Small intestine (tissue), 7 donors: Measurements from ENCODE around the gene KRTAP12-4. TPM values are rescaled to one million over a fixed set of nuclear protein-coding genes. Genes with fewer than 3 reads are reported as not detected.
A peak's percentile ranks its signal among the peaks of the same experiment; 100 is the strongest.

Experiments
- DNase-seq, 2 donors: peaks; one replicate each; pipeline versions ENCODE4 v3.0.0 to v3.0.0-alpha.2; 2013
- FAIRE-seq: peaks from 2 replicates; lab custom pipeline; 2012; peaks lifted over from hg19 to GRCh38; lab: Jason Lieb, UNC
- H3K27ac ChIP-seq, 3 donors: one replicate each; pipeline ENCODE4 v1.5.1; 2013; ENCODE audit warnings: low read length in 2 of 3, mild to moderate bottlenecking in 2 of 3, control low read depth in 1 of 3, inconsistent platforms in 1 of 3, low read depth in 1 of 3, moderate library complexity in 1 of 3
- H3K27me3 ChIP-seq, 3 donors: one replicate each; pipeline ENCODE4 v1.6.1; 2013; ENCODE audit warnings: low read length in 3 of 3, inconsistent platforms in 1 of 3; ENCODE audit not compliant: control insufficient read depth in 3 of 3, insufficient read depth in 3 of 3
- H3K36me3 ChIP-seq, 3 donors: one replicate each; pipeline ENCODE4 v1.6.1; 2013; ENCODE audit warnings: low read length in 3 of 3, inconsistent platforms in 1 of 3, low read depth in 1 of 3, mild to moderate bottlenecking in 1 of 3, moderate library complexity in 1 of 3; ENCODE audit not compliant: control insufficient read depth in 3 of 3, insufficient read depth in 2 of 3
- H3K4me1 ChIP-seq, 3 donors: one replicate each; pipeline ENCODE4 v1.6.1; 2013; ENCODE audit warnings: low read length in 2 of 3, inconsistent platforms in 1 of 3, low read depth in 1 of 3, mild to moderate bottlenecking in 1 of 3, moderate library complexity in 1 of 3; ENCODE audit not compliant: control insufficient read depth in 3 of 3, insufficient read depth in 2 of 3
- H3K4me3 ChIP-seq, 3 donors: one replicate each; pipeline ENCODE4 v1.5.1; 2013; ENCODE audit warnings: low read length in 3 of 3, control low read depth in 1 of 3, inconsistent platforms in 1 of 3, low read depth in 1 of 3, mild to moderate bottlenecking in 1 of 3, moderate library complexity in 1 of 3
- H3K9me3 ChIP-seq, 2 donors: one replicate each; pipeline ENCODE4 v1.6.1; 2013; ENCODE audit warnings: low read depth in 1 of 2, low read length in 1 of 2; ENCODE audit not compliant: control insufficient read depth in 2 of 2, insufficient read depth in 1 of 2
- WGBS, 3 donors: extraction: QIAGEN DNeasy Blood & Tissue Kit; methylation state at CpG; one replicate each; pipeline ENCODE4 v1.1.7; 2013; 5-methylcytosine and 5-hydroxymethylcytosine counted together
- polyA plus RNA-seq, 4 donors: library from polyadenylated mRNA; stranded (reverse) in 3 of 4; unstranded in 1 of 4; fragments of 200-250 nt in 3 of 4; fragments of 120-200 nt in 1 of 4; gene quantifications; one replicate each; pipeline versions ENCODE4 v1.2.1 to v1.2.3, GENCODE V29; 2013
- donor health status: healthy with polysubstance abuse.
- donor health status: control.
- donor health status: control.
- donor health status: Bipolar disorder and iron deficiency.
- donor health status: healthy.

Gene KRTAP12-4
- polyA plus RNA-seq, 4 donors: not detected

GRCh38 chr21:44656868-44657267, 2.4 kb upstream of the KRTAP12-4 start:
- no peak for FAIRE-seq
- Histone ChIP-seq H3K27me3 (no peaks in the 10 kb centered on the region), H3K4me1 (peaks cover 0 to 3% (median 0%) of the 10 kb centered on the region in 3 donors), H3K4me3 (no peak overlapping the region), H3K36me3 (no peaks in the 10 kb centered on the region), H3K9me3 (peaks cover 1 to 11% of the 10 kb centered on the region in 2 donors), H3K27ac (peak overlapping the region in 2 of 3 donors; percentile 50 to 83)
- no peak for DNase-seq
- whole genome bisulfite sequencing, 3 donors: 23 to 66% (median 29%) methylated on average over 1 of the region's 1 CpG

- 68 to 74% (median 69%) methylated on average over 17 of the region's 17 CpGs for WGBS, 3 donors
- peaks cover 0 to 3% (median 0%) of the 10 kb centered on the region in 3 donors for H3K4me1 ChIP-seq
- DNase-seq: no peak
- peaks cover 1 to 11% of the 10 kb centered on the region in 2 donors for H3K9me3 ChIP-seq
- H3K4me3 ChIP-seq: no peak overlapping the region
- H3K36me3 ChIP-seq: no peaks in the 10 kb centered on the region
- H3K27ac ChIP-seq: no peak overlapping the region
- no peak for FAIRE-seq
- H3K27me3 ChIP-seq: no peaks in the 10 kb centered on the region
Observed at GRCh38 chr21:44653656-44654575, 543 bp downstream of the KRTAP12-4 start.

GRCh38 chr21:44653123-44653522, 1.3 kb downstream of the KRTAP12-4 start:
- Histone ChIP-seq H3K27ac (no peak overlapping the region), H3K9me3 (peaks cover 1 to 11% of the 10 kb centered on the region in 2 donors), H3K4me3 (no peak overlapping the region), H3K27me3 (peaks cover 0 to 2% (median 0%) of the 10 kb centered on the region in 3 donors), H3K4me1 (peaks cover 0 to 2% (median 0%) of the 10 kb centered on the region in 3 donors), H3K36me3 (no peaks in the 10 kb centered on the region)
- FAIRE-seq (no peak), DNase-seq (no peak)
- WGBS, 3 donors: 45 to 70% (median 59%) methylated on average over 14 of the region's 14 CpGs

DNA sequence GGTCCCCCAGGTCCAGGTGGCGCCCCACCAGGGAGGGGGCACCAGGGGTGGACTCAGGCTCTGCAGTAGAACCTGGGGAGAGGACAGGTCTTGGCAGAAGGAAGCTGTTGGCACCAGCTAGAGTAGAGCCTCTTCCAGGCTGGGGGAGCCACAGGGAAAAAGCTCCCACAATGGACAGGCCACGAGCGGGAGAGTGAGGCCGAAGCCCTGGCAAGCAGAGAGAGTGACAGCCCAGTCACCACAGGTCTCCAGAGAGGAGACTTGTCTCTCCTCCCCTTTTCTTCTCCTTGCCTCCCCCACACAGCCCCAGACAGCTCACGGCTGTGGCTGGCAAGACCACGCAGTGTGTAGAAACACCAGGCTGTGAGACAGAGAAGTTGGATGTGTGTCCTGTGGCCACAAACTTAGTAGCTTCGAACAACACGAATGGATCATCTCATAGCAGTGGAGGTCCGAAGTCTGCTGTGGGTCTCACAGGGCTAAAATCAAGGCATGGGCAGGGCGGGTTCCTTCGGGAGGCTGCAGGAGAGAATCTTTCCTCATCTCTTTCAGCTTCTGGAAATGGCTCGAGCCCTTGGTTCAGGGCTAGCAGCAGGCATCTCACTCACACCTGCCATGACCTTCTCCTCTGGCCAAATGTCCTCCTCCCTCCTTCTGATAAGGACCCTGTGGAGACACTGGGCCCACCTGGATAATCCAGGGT, 3.3 kb downstream of the KRTAP12-4 start:
- no peak for FAIRE-seq
- no peaks in the 10 kb centered on the region for H3K4me1 ChIP-seq
- no peaks in the 10 kb centered on the region for H3K36me3 ChIP-seq
- no peak for DNase-seq
- no peak overlapping the region for H3K4me3 ChIP-seq
- 81 to 89% (median 84%) methylated on average over 12 of the region's 12 CpGs for WGBS, 3 donors
- H3K9me3 ChIP-seq: peaks cover 0 to 7% of the 10 kb centered on the region in 2 donors
- peaks cover 0 to 2% (median 0%) of the 10 kb centered on the region in 3 donors for H3K27me3 ChIP-seq
- no peak overlapping the region for H3K27ac ChIP-seq

DNA sequence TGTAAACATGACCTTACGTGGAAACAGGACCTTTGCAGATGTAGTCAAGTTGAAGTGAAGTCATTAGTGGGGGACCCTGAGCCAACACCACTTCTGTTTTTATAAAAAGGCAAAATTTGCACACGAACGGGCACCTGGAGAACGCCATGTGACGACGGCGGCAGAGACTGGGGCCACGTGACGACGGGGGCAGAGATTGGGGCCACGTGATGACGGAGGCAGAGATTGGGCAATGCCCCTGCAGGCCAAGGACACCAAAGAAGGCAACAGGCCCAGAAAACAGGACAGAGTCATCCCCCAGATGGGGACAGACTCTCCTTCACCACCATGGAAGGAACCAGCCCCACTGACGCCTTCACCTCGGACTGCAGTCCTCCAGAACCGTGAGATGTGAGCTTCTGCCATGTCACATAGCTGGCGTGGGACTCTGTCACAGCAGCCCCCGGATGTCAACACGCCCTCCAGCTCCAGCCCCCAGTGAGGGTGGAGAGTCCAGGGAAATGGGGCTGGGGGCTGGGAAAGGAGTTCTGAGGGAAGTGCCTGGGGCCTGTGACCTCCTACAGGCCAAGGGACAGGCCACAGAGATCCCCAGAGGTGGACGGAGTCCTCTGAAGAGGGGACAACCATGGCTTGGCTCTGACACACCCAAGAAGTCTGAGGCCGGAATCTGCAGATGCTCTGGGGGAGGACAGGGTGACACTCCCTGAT, 4.0 kb downstream of the KRTAP12-4 start:
- H3K36me3 ChIP-seq: no peaks in the 10 kb centered on the region
- no peaks in the 10 kb centered on the region for H3K4me1 ChIP-seq
- no peak overlapping the region for H3K27ac ChIP-seq
- peaks cover 0 to 3% of the 10 kb centered on the region in 2 donors for H3K9me3 ChIP-seq
- H3K4me3 ChIP-seq: no peak overlapping the region
- DNase-seq (no peak), FAIRE-seq (no peak)
- H3K27me3 ChIP-seq: peaks cover 0 to 2% (median 0%) of the 10 kb centered on the region in 3 donors
- WGBS, 3 donors: 84 to 91% (median 88%) methylated on average over 20 of the region's 20 CpGs

DNA sequence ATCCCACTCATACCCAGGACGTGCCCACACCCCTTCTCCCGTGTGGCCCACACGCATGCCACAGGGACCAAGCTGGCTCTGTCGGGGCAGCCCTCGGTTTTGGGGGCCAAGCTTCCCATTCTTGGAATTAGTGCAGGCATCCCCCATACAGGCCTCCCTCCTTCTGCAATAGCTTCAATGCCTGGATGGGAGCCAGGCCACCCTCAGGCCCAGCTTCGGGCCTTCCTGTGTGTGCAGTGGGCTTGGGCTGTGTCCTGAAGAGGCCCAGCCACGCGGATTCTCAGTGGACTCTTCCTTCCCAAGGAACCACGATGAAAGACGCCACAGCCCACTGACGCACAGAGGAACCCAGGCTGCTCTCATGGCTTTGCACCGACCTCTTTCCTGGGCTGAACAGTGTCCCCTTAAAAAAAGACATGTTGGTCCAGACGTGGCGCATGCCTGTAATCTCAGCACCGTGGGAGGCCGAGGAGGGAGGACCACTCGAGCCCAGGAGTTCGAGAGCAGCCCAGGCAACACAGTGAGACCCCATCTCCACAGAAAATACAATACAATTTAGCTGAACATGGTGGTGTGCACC, 4.8 kb downstream of the KRTAP12-4 start:
- Histone ChIP-seq H3K9me3 (peaks cover 0 to 3% of the 10 kb centered on the region in 2 donors), H3K4me3 (no peak overlapping the region), H3K27me3 (peaks cover 0 to 2% (median 0%) of the 10 kb centered on the region in 3 donors), H3K4me1 (no peaks in the 10 kb centered on the region), H3K36me3 (no peaks in the 10 kb centered on the region), H3K27ac (no peak overlapping the region)
- FAIRE-seq (no peak), DNase-seq (no peak)
- 83 to 85% (median 83%) methylated on average over 18 of the region's 18 CpGs for WGBS, 3 donors

- Histone ChIP-seq H3K27ac (no peak overlapping the region), H3K27me3 (peaks cover 0 to 2% (median 0%) of the 10 kb centered on the region in 3 donors), H3K9me3 (peaks cover 0 to 7% of the 10 kb centered on the region in 2 donors), H3K4me1 (no peaks in the 10 kb centered on the region), H3K4me3 (no peak overlapping the region), H3K36me3 (no peaks in the 10 kb centered on the region)
- 78 to 79% (median 78%) methylated on average over 29 to 33 of the region's 33 CpGs for WGBS, 3 donors
- no peak for FAIRE-seq
- DNase-seq: no peak
Observed at GRCh38 chr21:44648557-44649311, 5.7 kb downstream of the KRTAP12-4 start.
